Mesothelial cell of epicardium (in vitro differentiated cells): ENCODE results near the gene PARVG. TPM values are rescaled to one million over a fixed set of nuclear protein-coding genes. Genes with fewer than 3 reads are reported as not detected.

ENCODE experiments used
- DNase-seq, 2 experiments: peaks; one replicate each; pipeline ENCODE4 v3.0.0; 2021; ENCODE audit warnings: low spot score in 2 of 2; ENCODE audit not compliant: unreplicated experiment in 2 of 2
- H3K27ac Mint-ChIP-seq: 2 replicates; pipeline ENCODE4 v1.8.0; 2021; ENCODE audit warnings: mixed read lengths
- H3K27me3 Mint-ChIP-seq: 2 replicates; pipeline ENCODE4 v1.8.0; 2021; ENCODE audit warnings: low read depth, mixed read lengths
- H3K36me3 Mint-ChIP-seq: 2 replicates; pipeline ENCODE4 v1.8.0; 2021; ENCODE audit warnings: mixed read lengths
- H3K4me1 Mint-ChIP-seq: 2 replicates; pipeline ENCODE4 v1.8.0; 2021; ENCODE audit warnings: mixed read lengths
- H3K4me3 Mint-ChIP-seq: 2 replicates; pipeline ENCODE4 v1.8.0; 2021; ENCODE audit warnings: mild to moderate bottlenecking, moderate library complexity, mixed read lengths
- H3K9me3 Mint-ChIP-seq: 2 replicates; pipeline ENCODE4 v1.8.0; 2021; ENCODE audit warnings: mixed read lengths
- total RNA-seq: library from RNA; stranded (reverse); gene quantifications from 3 replicates; pipeline ENCODE4 v1.2.1, GENCODE V29; 2021
- TF ChIP-seq, protein P1 (sequence below): fragments of 200-600 bp; sonication (generic); IDR thresholded peaks from one replicate; pipeline ENCODE4 v1.5.0; 2021; ENCODE audit warnings: antibody characterized with exemption; ENCODE audit not compliant: unreplicated experiment

PARVG gene
- total RNA-seq, 1 donor from 2014 or later = 1.0 TPM

- TF ChIP-seq, protein P1, sequence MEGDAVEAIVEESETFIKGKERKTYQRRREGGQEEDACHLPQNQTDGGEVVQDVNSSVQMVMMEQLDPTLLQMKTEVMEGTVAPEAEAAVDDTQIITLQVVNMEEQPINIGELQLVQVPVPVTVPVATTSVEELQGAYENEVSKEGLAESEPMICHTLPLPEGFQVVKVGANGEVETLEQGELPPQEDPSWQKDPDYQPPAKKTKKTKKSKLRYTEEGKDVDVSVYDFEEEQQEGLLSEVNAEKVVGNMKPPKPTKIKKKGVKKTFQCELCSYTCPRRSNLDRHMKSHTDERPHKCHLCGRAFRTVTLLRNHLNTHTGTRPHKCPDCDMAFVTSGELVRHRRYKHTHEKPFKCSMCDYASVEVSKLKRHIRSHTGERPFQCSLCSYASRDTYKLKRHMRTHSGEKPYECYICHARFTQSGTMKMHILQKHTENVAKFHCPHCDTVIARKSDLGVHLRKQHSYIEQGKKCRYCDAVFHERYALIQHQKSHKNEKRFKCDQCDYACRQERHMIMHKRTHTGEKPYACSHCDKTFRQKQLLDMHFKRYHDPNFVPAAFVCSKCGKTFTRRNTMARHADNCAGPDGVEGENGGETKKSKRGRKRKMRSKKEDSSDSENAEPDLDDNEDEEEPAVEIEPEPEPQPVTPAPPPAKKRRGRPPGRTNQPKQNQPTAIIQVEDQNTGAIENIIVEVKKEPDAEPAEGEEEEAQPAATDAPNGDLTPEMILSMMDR = no peak
- H3K27me3 Mint-ChIP-seq = peaks cover 27% of the 10 kb centered on the region
- H3K27ac Mint-ChIP-seq = no peak overlapping the region
- DNase-seq = no peak
- H3K4me3 Mint-ChIP-seq = no peak overlapping the region
- H3K4me1 Mint-ChIP-seq = no peaks in the 10 kb centered on the region
- peaks cover 22% of the 10 kb centered on the region for H3K9me3 Mint-ChIP-seq
- H3K36me3 Mint-ChIP-seq = no peaks in the 10 kb centered on the region
Measured at GRCh38 chr22:44246615-44247326, 66.0 kb downstream of the PARVG start.

GRCh38 chr22:44247346-44247745 is 66.6 kb downstream of the PARVG start:
- DNase-seq = no peak
- Mint-ChIP-seq H3K27me3 (peaks cover 25% of the 10 kb centered on the region), H3K4me3 (no peak overlapping the region), H3K36me3 (no peaks in the 10 kb centered on the region), H3K4me1 (no peaks in the 10 kb centered on the region), H3K9me3 (peaks cover 25% of the 10 kb centered on the region), H3K27ac (no peak overlapping the region)
- TF ChIP-seq, protein P1 = no peak

- H3K27me3 Mint-ChIP-seq = peaks cover 21% of the 10 kb centered on the region
- no peak overlapping the region for H3K4me3 Mint-ChIP-seq
- DNase-seq = no peak
- TF ChIP-seq, protein P1 = no peak
- no peaks in the 10 kb centered on the region for H3K36me3 Mint-ChIP-seq
- H3K27ac Mint-ChIP-seq = no peak overlapping the region
- H3K9me3 Mint-ChIP-seq = peaks cover 29% of the 10 kb centered on the region
- H3K4me1 Mint-ChIP-seq = no peaks in the 10 kb centered on the region
Measured at GRCh38 chr22:44247923-44248892, 67.5 kb downstream of the PARVG start.

DNA sequence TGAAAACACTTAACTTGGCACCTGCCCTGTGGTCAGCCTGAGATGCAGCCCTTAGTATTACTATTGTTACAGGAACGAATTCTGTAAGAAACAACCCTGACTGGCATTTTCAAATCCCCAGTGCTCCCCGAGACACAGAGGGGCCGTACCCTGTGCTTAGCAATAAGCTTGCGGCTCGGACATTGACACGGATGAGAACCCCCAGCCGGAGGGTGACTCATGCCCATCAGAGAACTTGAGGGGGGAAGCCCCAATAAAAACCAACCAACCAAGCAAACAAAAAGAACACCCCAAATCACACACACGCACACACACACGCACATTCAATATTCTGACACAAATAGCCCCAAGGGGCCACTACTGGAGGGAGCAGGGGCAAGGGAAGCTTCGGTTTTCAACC is 68.2 kb downstream of the PARVG start:
- H3K27ac Mint-ChIP-seq = no peak overlapping the region
- H3K9me3 Mint-ChIP-seq = peaks cover 29% of the 10 kb centered on the region
- TF ChIP-seq, protein P1 = no peak
- no peaks in the 10 kb centered on the region for H3K36me3 Mint-ChIP-seq
- DNase-seq = no peak
- no peak overlapping the region for H3K4me3 Mint-ChIP-seq
- peaks cover 16% of the 10 kb centered on the region for H3K27me3 Mint-ChIP-seq
- no peaks in the 10 kb centered on the region for H3K4me1 Mint-ChIP-seq

GRCh38 chr22:44249376-44250147 is 68.8 kb downstream of the PARVG start:
- Mint-ChIP-seq H3K36me3 (no peaks in the 10 kb centered on the region), H3K4me3 (no peak overlapping the region), H3K27me3 (peaks cover 12% of the 10 kb centered on the region), H3K9me3 (peaks cover 29% of the 10 kb centered on the region), H3K4me1 (no peaks in the 10 kb centered on the region), H3K27ac (no peak overlapping the region)
- TF ChIP-seq, protein P1 = no peak
- DNase-seq = no peak
